HG03565 (cell line): Measurements from ENCODE around the gene CORT.
"Not testable (repeated sequence)": the region's sequence is repeated elsewhere in the genome, so short reads cannot be mapped to it uniquely, and the experiment has no call there.

Experiments used
- ATAC-seq: cut with Tn5 transposase; IDR thresholded peaks from one replicate; pipeline ENCODE4 v1.9.1; 2021; ENCODE audit warnings: mild to moderate bottlenecking, moderate library complexity; ENCODE audit not compliant: unreplicated experiment

Gene CORT

DNA sequence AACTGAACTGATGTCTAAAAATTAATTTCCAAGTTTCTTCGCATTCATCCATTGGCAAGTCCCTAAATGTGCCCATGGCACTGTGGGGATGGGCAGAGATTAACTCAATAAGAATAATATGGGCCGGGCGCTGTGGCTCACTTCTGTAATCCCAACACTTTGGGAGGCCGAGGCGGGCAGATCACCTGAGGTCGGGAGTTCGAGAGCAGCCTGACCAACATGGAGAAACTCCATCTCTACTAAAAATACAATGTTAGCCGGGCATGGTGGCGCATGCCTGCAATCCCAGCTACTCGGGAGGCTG, 24.4 kb downstream of the CORT start:
- ATAC-seq, result not testable (repeated sequence)

DNA sequence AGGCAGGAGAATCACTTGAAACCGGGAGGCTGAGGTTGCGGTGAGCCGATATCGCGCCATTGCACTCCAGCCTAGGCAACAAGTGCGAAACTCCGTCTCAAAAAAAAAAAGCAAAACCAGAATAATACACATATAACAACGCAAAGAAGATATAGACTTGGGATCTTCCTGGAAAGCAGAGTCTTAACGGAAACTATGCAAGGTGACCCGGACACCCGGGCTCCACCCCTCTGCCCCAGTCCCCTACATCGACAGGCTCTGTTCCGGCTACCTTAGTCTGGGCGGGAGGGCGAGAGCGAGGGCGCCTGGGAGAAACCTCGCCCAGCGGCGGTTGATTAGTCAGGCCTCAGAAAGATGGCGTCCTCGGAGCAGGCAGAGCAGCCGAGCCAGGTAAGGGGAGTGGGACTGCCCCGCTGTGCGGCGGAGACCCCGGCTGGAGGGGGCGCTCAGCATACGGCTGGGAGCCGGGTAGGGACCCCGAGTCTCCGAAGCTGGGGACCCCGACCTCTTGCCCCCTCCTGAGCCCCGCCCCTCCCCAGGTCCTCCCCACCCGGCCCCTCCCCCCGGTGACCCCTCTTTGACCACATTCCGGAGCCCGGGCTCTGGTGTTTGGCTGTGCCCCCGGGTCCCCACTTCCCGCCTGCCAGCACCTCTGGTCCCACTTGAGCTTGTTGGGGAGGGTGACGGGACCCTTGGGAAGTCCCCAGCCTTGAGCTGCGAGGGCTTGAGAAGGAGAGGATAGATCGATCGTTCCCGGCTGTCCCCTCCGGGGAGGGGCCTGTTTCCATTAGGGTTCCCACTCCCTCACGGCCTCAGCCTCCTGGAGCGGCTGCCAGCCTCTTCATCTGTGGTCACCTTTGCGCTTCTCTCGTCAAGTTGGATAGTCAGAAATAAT, 25.0 kb downstream of the CORT start, which contains the start of gene PEX14:
TSS of gene PEX14 (plus strand) at position 338 of the 895 bp plus-strand sequence. CDS start at position 355, 17 bp downstream.
- peak; percentile 48 for ATAC-seq

DNA sequence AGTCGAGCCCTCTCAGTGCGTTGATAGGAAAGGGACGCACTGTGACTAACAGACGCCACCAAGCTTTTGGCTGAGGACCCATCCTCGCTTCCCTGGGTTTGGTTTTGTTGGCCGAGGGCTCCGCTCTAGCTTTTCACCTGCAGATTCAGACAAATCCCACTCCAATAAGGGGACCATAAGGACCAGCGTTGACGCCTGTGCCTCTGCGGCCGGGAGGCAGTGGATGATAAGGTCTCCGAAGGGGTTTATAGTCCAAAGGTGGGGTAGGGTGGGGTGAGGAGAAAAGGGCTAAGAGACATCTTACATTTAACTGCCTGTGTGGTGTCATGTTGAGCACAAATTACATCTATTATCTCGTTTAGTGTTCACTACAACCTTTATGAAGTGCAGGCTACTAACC, 25.7 kb downstream of the CORT start:
- ATAC-seq, result no peak

DNA sequence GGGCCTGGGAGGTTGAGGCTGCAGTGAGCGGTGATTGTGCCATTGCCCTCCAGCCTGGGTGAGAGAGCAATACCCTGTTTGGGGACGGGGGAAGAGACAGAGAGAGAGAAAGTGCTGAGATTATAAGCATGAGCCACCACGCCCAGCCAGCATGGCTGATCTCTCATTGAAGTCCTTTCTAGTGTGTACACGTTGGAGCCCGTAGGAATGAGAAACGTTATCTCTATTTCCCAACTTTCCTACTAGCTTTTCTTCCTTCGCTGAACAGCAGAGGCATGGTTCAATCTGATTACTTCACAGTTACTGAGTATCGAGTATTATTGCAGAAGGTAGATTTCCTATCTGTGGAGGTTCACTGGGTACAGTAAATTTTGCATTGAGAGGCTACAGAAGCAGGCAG, 29.5 kb downstream of the CORT start:
- no peak for ATAC-seq

DNA sequence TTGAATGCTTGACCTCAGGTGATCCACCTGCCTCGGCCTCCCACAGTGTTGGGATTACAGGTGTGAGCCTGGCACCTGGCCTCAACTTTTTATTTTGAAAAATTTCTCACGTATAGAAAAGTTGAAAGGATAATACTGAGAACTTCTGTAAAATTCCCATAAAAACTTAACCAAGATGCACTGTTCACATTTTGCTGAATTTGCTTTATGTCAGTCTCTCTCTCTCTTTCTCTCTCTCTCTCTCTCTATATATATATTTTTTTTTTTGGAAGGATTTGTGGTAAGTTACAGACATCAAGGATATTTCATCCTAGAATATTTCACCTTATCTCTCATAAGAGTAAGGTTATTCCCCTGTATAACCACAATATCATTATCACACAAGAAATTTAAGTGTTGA, 30.8 kb downstream of the CORT start:
- ATAC-seq, result no peak

DNA sequence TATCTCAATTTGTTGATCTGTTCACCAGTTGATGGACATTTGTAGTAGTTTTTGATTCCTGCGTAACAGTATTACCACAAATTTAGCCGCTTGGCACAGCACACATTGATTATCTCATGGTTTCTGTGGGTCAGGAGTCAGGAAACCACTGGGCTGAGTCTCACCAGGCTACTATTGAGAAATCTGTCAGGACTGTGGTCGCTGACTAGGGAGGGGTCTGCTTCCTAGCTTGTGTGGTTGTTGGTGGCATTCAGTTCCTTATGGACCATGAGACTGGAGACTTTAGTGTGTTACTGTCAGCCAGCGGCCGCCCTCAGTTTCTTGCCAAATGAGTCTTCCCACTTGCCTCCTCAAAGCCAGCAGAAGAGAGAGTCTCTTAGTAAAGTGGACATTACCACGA, 34.7 kb downstream of the CORT start:
- ATAC-seq, result no peak

DNA sequence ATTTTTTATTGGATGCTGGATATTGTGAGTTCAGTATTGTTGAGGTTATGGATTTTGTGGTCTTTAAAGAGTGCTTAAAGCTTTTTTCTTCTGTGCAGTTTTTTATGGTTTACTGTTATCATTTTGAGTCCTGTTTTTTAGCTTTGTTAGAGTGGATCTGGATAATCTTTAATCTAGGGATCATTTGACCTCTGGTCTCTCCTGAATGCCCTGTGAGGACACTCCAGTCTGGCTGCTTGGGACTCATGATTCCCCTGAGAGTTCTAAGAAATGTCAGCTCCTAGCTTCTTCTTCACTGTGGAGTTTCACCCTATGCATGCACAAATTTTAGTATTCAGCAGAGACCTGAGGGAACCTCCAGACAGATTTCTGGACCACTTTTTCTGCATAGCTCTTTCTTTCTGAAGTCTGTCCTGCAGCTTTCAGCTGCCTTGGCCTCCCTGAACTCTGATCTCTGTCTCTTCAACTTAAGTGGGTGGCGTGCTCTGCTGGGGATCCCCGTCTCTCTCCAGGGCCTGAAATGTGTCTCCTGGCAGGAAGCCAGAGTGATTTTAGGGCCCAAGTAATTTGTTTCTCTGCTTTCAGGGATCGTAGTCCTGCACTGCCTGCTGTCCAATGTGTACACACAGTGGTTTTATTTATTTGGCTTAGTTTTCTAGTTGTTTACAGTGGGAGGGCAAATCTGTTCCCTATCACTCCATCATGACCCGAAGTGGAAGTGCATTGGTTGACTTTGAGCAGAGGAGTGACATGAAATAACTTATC, 39.6 kb downstream of the CORT start:
- no peak for ATAC-seq

DNA sequence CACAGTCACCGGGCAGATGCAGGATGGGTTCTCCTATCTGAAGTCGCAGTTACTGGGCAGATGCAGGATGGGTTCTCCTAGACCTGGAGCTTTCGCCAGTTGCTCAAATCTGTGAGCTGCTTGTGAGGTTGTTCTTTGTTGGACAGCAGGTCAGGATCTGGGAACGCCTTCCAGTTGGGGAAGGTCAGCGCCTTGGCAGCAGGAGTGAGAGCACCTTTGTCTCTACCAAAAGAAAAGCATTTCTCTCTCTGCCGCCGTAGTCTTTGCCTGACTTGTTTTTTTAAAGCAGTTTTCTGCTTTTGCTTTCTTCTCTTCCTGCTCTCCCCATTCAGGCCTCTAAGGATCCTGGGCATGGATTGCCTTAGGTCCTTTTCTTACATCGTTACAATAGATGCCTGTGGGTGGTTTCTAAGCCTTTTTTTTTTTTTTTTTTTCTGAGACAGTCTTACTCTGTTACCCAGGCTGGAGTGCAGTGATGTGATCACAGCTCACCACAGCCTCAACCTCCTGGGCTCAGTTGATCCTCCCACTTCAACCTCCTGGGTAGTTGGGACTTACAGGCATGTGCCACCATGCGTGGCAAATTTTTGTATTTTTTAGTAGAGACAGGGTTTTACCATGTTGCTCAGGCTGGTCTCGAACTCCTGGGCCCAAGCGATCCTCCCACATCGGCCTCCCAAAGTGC, 40.6 kb downstream of the CORT start:
- ATAC-seq, result no peak

DNA sequence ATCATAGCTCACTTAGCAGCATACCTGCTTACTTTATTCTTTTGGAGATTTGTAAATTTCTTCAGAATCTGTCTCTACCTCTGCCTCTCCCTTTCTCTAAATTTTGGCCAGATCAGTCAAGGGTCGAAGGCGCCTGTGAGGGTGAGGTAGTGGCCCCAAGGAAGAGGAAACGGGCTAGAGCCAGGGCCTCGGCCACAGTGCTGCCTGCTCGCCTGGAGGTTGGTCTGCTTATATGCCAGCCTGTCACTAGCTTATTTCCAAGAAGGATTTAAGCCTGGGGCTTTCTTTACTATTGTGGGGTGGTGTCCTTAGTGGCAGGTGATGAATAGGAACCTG, 44.6 kb downstream of the CORT start:
- ATAC-seq, result no peak

DNA sequence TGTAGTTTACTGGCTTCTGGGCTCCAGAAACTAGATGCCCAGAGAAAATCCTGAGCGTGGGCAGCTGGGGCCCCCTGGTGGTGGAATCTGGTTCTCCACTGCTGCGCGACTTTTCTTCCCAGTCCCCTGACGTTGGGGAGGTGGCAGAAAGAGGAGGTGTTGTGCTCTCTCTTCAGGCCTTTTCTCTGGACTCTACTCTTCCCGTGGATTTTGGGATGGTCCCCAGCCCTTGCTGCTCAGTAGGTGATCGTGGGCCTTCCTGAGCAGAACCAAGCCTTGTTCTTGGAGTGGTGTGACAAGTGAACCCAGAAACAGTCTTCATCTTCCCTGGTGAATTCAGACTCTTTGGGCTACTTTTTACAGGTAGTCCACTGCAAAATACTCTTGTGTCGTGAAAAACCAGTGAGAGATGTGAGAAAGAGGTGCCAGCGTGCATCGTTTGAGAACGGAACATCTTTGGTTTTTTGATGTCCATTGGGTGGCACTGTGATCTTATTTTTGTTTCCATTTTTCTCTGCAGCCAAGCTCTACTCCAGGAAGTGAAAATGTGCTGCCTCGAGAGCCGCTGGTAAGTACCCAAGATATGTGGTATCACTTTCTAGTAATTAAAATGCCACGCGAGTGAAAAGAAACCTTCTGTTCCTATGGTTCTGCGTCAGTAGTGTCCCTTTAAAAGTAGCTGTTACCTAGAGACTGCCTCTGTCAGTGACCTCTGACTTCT, 45.1 kb downstream of the CORT start:
- peak; percentile 78 for ATAC-seq

DNA sequence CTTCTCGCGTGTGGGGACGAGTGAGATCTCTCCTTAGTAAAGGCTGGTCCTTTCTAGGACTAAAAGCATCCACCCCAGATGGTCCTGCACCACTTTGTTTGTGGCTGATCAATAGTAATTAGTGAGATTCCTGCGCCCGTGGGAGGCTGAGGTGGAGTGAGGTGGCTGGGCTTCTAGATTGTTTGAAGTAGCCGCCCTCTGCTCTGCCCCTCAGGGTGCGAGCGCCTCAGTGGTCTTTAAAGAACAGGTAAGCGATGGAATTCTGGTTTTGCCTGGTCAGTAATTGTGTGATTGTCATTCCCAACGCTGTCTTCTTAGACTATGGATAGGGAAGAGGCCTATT, 45.6 kb downstream of the CORT start:
- ATAC-seq, result no peak

DNA sequence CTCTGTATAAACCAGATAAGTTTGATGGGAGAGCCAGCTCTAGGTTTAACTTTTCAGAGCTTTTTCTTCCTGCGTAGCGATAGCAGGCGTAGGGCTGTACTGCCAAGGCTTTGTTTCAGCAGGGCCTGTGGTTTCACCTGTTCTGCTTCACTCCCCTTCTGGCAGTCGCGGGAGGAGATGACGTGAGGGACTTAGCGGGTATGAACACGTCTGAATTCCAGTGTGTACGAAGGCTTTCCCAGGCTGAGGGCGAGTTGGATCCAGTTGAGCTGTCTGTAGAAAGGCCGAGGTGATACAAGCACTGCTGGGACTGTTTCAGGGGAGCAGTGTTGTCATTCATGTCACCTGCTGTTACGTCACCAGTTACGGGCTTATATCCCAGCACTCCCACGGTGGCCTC, 46.1 kb downstream of the CORT start:
- no peak for ATAC-seq

DNA sequence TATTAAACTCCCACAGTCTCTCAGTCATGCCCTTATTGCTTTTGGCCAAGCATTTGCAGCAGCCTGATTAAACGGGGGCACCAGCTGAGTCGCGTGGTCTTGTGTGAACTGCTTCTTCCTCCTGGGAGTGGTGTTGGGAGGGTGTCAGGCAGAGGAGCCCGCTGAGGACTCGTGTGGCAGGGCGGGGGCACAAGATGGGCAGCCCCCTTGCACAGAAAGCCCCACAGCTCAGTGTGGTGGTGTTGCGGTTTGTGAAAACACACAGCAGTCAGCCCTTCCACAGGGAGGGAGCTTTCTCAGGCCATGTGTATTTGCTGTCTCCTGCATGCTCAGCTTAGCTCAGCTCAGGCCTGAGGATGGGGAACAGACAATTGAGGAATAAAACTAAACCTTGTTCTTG, 47.3 kb downstream of the CORT start:
- ATAC-seq, result no peak

DNA sequence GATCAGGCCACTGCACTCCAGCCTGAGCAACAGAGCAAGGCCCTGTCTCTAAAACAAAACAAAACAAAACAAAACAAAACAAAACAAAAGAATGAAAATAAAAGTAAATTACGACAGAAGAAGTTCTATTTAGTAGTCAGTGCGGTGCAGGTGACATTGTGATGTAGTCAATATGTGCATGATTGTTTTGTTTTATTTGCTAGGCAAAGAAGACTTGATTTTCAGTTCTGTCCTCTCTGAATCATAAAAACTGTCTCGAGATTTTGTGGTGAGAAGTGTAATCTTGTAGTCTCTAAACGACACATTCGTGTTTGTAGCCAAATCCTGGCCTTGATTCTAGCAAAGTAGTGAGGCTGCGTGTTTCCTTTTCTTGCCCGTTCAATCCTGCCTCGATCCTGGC, 48.4 kb downstream of the CORT start:
- no peak for ATAC-seq
